ENCODE data around the gene CDH13.

DNA sequence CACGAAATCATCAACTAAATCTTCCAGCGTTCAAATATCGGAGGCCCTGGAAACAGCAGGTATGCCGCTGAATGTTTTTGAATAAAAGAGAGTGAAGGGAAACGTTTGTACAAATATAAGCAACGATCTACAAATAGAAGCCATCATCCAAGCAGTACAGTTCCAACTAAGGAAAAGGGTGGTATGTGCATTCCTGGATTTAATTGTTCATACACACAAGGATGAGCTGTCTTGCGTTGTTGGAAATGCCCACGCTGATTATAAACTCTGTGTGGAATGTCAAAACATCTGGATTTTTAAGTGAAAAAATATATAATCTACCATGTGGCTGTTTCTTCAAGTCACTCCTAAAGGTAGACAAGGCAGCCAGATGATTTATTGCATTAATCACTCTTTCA lies 989.2 kb downstream of the CDH13 start:
- TF ChIP-seq CTCF (IDR thresholded peaks at IDR 0.05; ENCODE audit: low read depth, low read length) (no peak), EZH2phosphoT487 (IDR thresholded peaks at IDR 0.05; ENCODE audit: low read depth) (no peak)

Measured in OCI-LY3 (cell line).